A549 (cell line): ENCODE results near the gene DCXR. TPM values are rescaled to one million over a fixed set of nuclear protein-coding genes. Genes with fewer than 3 reads are reported as not detected.

Source experiments
- ATAC-seq, 2 experiments: fragments of 200-7000 bp in 1 of 2; fragments of >200 bp in 1 of 2; cut with Nextera tagmentation in 1 of 2; cut with Tn5 transposase in 1 of 2; 3 replicates each; pipeline versions ENCODE4 v1.8.0 to v1.9.1; 2018 to 2020; ENCODE audit warnings: mild to moderate bottlenecking in 1 of 2, moderate library complexity in 1 of 2
- CTCF ChIA-PET: fragments of 300-600 bp; sonication (Branson Sonifier 250); formaldehyde crosslinking; extraction: SDS; loops from one replicate; lab custom pipeline; 2021; ENCODE audit warnings: antibody characterized with exemption, inconsistent platforms; lab: Yijun Ruan, JAX
- POLR2A ChIA-PET: fragments of 350-600 bp; formaldehyde crosslinking; extraction: SDS; loops from one replicate; lab custom pipeline; 2021; ENCODE audit warnings: antibody characterized with exemption, inconsistent platforms; lab: Yijun Ruan, JAX
- DNase-seq, 2 experiments: peaks; one replicate each; pipeline versions ENCODE4 v3.0.0 to v3.0.0-alpha.2; 2011 to 2016; ENCODE audit warnings: low read depth in 1 of 2, low spot score in 1 of 2
- FAIRE-seq: peaks from 2 replicates; lab custom pipeline; 2011; peaks lifted over from hg19 to GRCh38; lab: Jason Lieb, UNC
- H3K27ac ChIP-seq, 2 experiments: fragments of >200 bp; sonication (Bioruptor Twin); formaldehyde crosslinking; 3 replicates each; pipeline ENCODE4 v1.5.1; 2016 to 2017
- H3K4me1 ChIP-seq: fragments of >200 bp; sonication (Bioruptor Twin); formaldehyde crosslinking; 3 replicates; pipeline ENCODE4 v1.6.1; 2016
- H3K4me2 ChIP-seq: fragments of >200 bp; sonication (Bioruptor Twin); formaldehyde crosslinking; 3 replicates; pipeline ENCODE4 v1.6.1; 2016
- H3K4me3 ChIP-seq: fragments of >200 bp; sonication (Bioruptor Twin); formaldehyde crosslinking; 3 replicates; pipeline ENCODE4 v1.5.1; 2016
- H3K9me3 ChIP-seq: fragments of >200 bp; sonication (Bioruptor Twin); formaldehyde crosslinking; 3 replicates; pipeline ENCODE4 v1.6.1; 2016
- BCL3 ChIP-seq: fragments of >200 bp; sonication (Bioruptor Twin); formaldehyde crosslinking; IDR thresholded peaks from 3 replicates; pipeline ENCODE4 v1.6.1; 2016
- CBX8 ChIP-seq: fragments of 200-600 bp; sonication (generic); IDR thresholded peaks from 2 replicates; pipeline ENCODE4 v1.6.1; 2016
- FOSB ChIP-seq: fragments of 250-450 bp; sonication (Bioruptor Pico); IDR thresholded peaks from 2 replicates; pipeline ENCODE4 v1.5.0; 2020; ENCODE audit warnings: mild to moderate bottlenecking, moderate library complexity
- FOSL2 ChIP-seq, 2 experiments: fragments of 450-650 bp in 1 of 2; fragments of >200 bp in 1 of 2; sonication (Bioruptor Twin) in 1 of 2; formaldehyde crosslinking; IDR thresholded peaks; 2 replicates each; pipeline versions ENCODE4 v1.5.0 to v1.6.1; 2016 to 2020; ENCODE audit warnings: mild to moderate bottlenecking in 1 of 2, moderate library complexity in 1 of 2
- HDAC2 ChIP-seq: fragments of 200-600 bp; sonication (generic); IDR thresholded peaks from 2 replicates; pipeline ENCODE4 v1.6.1; 2016
- HES2 ChIP-seq: fragments of >200 bp; sonication (Bioruptor Twin); formaldehyde crosslinking; IDR thresholded peaks from 2 replicates; pipeline ENCODE4 v1.6.1; 2016
- JUNB ChIP-seq: fragments of >200 bp; sonication (Bioruptor Twin); formaldehyde crosslinking; IDR thresholded peaks from 2 replicates; pipeline ENCODE4 v1.6.1; 2016
- KDM5A ChIP-seq: fragments of 200-600 bp; sonication (generic); IDR thresholded peaks from 2 replicates; pipeline ENCODE4 v1.6.1; 2016; ENCODE audit warnings: antibody characterized with exemption, mild to moderate bottlenecking
- MYC ChIP-seq: IDR thresholded peaks from 2 replicates; pipeline ENCODE4 v1.6.1; 2012; ENCODE audit warnings: mild to moderate bottlenecking, inconsistent platforms, low read length, improper control_type of control experiment, borderline replicate concordance
- POLR2A ChIP-seq: IDR thresholded peaks from 2 replicates; pipeline ENCODE4 v1.6.1; 2012; ENCODE audit warnings: mild to moderate bottlenecking, low read length
- RAD21 ChIP-seq, 2 experiments: fragments of >200 bp in 1 of 2; sonication (Bioruptor Twin) in 1 of 2; formaldehyde crosslinking in 1 of 2; IDR thresholded peaks in 1 of 2; conservative IDR thresholded peaks in 1 of 2; 2 replicates in 1 of 2; 3 replicates in 1 of 2; pipeline ENCODE4 v1.6.1; 2012 to 2018; ENCODE audit warnings: inconsistent platforms in 1 of 2
- RARB ChIP-seq: fragments of 250-450 bp; sonication (Bioruptor Pico); IDR thresholded peaks from 2 replicates; pipeline ENCODE4 v1.8.0; 2021; ENCODE audit warnings: mild to moderate bottlenecking, moderate library complexity
- RNF2 ChIP-seq: fragments of 200-600 bp; sonication (generic); IDR thresholded peaks from 2 replicates; pipeline ENCODE4 v1.6.1; 2016; ENCODE audit warnings: low read depth, mild to moderate bottlenecking, antibody characterized with exemption, moderate library complexity, borderline replicate concordance
- SMC3 ChIP-seq: fragments of >200 bp; sonication (Bioruptor Twin); formaldehyde crosslinking; IDR thresholded peaks from 3 replicates; pipeline ENCODE4 v1.6.1; 2018; ENCODE audit warnings: inconsistent platforms
- SREBF2 ChIP-seq: fragments of 450-650 bp; IDR thresholded peaks from 2 replicates; pipeline ENCODE4 v1.6.1; 2014; ENCODE audit warnings: mild to moderate bottlenecking, moderate library complexity
- TP53 ChIP-seq: fragments of 250-450 bp; sonication (Bioruptor Pico); IDR thresholded peaks from 2 replicates; pipeline ENCODE4 v1.5.0; 2021; ENCODE audit warnings: mild to moderate bottlenecking, moderate library complexity
- ZC3H11A ChIP-seq: fragments of 450-650 bp; IDR thresholded peaks from 2 replicates; pipeline ENCODE4 v1.6.1; 2014; ENCODE audit warnings: antibody characterized with exemption, mild to moderate bottlenecking
- WGBS: methylation state at CpG from one replicate; pipeline ENCODE4 v1.1.6; 2017; ENCODE audit errors: missing lambda C conversion rate; 5-methylcytosine and 5-hydroxymethylcytosine counted together
- polyA plus RNA-seq, 4 experiments: library from polyadenylated mRNA; depleted of rRNA in 3 of 4; stranded (reverse); fragments of >200 nt; fragmentation: RNase III in 1 of 4; extraction: RNeasy Plus Mini Kit Qiagen cat#74134 plus additional on column Dnase treatment in 1 of 4; gene quantifications; 2 replicates in 3 of 4; 3 replicates in 1 of 4; pipeline ENCODE4 v1.2.3, GENCODE V29; 2011 to 2017
- TF ChIP-seq, protein P1 (sequence below): fragments of 250-450 bp; sonication (Bioruptor Pico); IDR thresholded peaks from 2 replicates; pipeline ENCODE4 v1.5.0; 2020; ENCODE audit warnings: low read depth, mild to moderate bottlenecking, moderate library complexity
- TF ChIP-seq, protein P2 (sequence below): fragments of 450-650 bp; IDR thresholded peaks from 2 replicates; pipeline ENCODE4 v1.6.1; 2014; ENCODE audit warnings: antibody characterized with exemption
- TF ChIP-seq, protein P3 (sequence below): IDR thresholded peaks from 2 replicates; pipeline ENCODE4 v1.6.1; 2012; ENCODE audit warnings: low read depth, borderline replicate concordance
- TF ChIP-seq, protein P4 (sequence below): fragments of 200-600 bp; sonication (generic); IDR thresholded peaks from 2 replicates; pipeline ENCODE4 v1.6.1; 2016; ENCODE audit warnings: antibody characterized with exemption, mild to moderate bottlenecking, moderate library complexity

The DCXR gene
- polyA plus RNA-seq, 2 of the 4 experiments (the other 2 are of a cell fraction), result 39.3 to 70.7 TPM

GRCh38 chr17:82031885-82032627 is 5.4 kb downstream of the DCXR start (continued):
- TF ChIP-seq KDM5A (no peak), CBX8 (no peak), FOSB (no peak), ZC3H11A (no peak)

DNA sequence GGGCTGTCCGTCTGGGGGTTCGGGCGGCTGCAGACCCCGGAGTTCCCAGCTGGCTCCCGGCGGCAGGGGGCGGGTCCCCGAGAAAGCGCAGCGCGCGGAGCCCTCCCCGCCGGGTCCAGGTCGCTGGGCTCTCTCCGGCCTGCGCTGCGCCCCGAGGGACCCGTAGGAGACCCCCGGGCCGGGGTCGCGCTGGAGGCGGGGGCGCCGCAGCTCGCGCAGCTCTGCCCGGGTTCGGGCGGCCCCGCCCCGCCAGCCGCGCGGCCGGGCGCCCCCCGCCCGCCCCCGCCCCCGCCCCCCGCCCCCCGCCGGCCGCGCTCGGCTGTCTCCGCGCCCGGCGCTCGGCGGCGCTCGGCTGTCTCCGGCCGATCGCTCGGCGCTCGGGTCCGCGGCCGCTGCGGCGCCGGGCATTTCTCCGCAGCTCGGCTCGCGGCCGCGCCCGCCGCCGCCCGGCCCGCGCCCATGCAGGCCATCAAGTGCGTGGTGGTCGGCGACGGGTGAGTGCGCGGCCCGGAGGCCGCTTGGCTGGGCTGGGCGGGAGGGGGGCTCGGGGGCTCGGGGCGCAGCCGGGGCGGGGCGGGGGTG is 6.1 kb downstream of the DCXR start, which contains the start of gene RAC3:
Gene RAC3, plus strand, starts transcription at position 376 of the 582 bp plus-strand sequence. Its CDS starts 84 bp downstream, at position 460.
- H3K4me3 ChIP-seq, result peak within 1 kb of the TSS; percentile 66
- peak within 1 kb of the TSS; percentile 94 for H3K4me2 ChIP-seq
- H3K4me1 ChIP-seq, result peaks cover 6% of the 10 kb centered on the region; the same call in 2 of the 3 replicates
- CTCF ChIA-PET, result interaction anchor here (0.8 to 33.2 kb wide), 23 partner anchors 8 to 301 kb away, joined by 3 to 794 read pairs (median 17); partner anchors contain the start of genes DCXR, DUS1L, GPS1 and NOTUM
- 0% methylated on average over 18 of the region's 96 CpGs for WGBS
- H3K27ac ChIP-seq, result peak within 1 kb of the TSS; percentile 75 to 94
- ATAC-seq (peak; percentile 32 to 46), FAIRE-seq (no peak), DNase-seq (no peak)
- H3K9me3 ChIP-seq, result no peaks in the 10 kb centered on the region
- POLR2A ChIA-PET, result interaction anchor here (0.5 to 3.4 kb wide), 3 partner anchors 67 to 261 kb away, joined by 4 to 33 read pairs (median 5); partner anchors contain the start of gene FASN
- no peak for TF ChIP-seq FOSL2 (IDR thresholded peaks at IDR 0.05)
- no peak for TF ChIP-seq FOSL2 (CRISPR knock-in tag; IDR thresholded peaks at IDR 0.05)
- no peak for TF ChIP-seq JUNB
- TF ChIP-seq, protein P1, sequence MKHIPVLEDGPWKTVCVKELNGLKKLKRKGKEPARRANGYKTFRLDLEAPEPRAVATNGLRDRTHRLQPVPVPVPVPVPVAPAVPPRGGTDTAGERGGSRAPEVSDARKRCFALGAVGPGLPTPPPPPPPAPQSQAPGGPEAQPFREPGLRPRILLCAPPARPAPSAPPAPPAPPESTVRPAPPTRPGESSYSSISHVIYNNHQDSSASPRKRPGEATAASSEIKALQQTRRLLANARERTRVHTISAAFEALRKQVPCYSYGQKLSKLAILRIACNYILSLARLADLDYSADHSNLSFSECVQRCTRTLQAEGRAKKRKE (CRISPR knock-in tag), result no peak
- TF ChIP-seq, protein P2, sequence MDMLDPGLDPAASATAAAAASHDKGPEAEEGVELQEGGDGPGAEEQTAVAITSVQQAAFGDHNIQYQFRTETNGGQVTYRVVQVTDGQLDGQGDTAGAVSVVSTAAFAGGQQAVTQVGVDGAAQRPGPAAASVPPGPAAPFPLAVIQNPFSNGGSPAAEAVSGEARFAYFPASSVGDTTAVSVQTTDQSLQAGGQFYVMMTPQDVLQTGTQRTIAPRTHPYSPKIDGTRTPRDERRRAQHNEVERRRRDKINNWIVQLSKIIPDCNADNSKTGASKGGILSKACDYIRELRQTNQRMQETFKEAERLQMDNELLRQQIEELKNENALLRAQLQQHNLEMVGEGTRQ, result no peak
- no peak for TF ChIP-seq BCL3
- no peak for TF ChIP-seq HDAC2
- no peak for TF ChIP-seq RARB (CRISPR knock-in tag)
- TF ChIP-seq MYC, result no peak
- no peak for TF ChIP-seq HES2
- no peak for TF ChIP-seq SREBF2

DNA sequence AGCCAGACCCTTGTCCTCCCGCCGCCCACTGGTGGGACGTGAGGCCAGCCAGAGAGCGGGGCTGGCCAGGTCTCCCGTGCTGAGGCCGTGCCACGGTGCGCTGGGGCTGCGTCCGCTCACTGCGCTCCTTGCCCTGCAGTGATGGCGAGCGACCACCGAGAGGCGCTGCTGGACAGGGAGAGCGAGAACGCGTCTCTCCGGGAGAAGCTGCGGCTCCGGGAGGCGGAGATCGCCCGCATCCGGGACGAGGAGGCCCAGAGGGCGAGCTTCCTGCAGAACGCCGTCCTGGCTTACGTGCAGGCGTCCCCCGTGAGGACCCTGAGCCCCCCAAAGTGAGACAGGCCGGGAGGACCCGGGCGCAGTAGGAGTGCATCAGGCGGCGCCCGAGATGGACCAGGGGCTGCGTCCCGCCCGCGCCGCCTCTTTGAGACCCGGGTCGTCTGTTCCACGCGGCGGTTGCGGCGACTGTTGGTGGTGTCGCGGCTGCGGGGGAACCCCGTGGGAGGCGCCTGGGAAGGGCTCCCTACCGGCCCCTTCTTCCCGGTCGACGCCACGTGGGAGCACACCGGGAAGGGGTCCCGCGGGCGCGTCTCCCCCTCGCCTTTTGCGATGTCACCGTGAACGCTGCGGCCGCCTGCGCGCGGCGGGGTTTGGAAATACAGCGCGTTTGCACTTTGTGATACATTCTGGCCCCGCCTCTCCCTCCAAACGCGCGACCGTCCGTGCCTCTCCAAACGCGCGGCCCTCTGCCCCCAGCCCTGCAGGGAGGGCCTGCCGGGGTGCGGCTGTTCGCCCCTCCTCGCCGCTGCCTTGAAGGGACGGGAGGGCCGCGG is 6.8 kb downstream of the DCXR start:
- H3K4me3 ChIP-seq, result peak overlapping the region; percentile 66
- DNase-seq, result peak; percentile 92 to 93
- POLR2A ChIA-PET, result interaction anchor here (0.6 to 3.4 kb wide), 9 partner anchors 27 to 206 kb away, joined by 3 to 33 read pairs (median 3); partner anchors contain the start of genes FASN and MAFG
- WGBS, result 3% methylated on average over 45 of the region's 94 CpGs
- ATAC-seq, result peak; percentile 62 to 88
- peak overlapping the region; percentile 94 for H3K4me2 ChIP-seq
- peaks cover 5% of the 10 kb centered on the region; the same call in 1 of the 3 replicates for H3K4me1 ChIP-seq
- CTCF ChIA-PET, result interaction anchor here (0.6 to 33.2 kb wide), 100 partner anchors 9 to 818 kb away, joined by 3 to 794 read pairs (median 5); partner anchors contain the start of genes DCXR, DUS1L, GPS1 and MAFG
- H3K27ac ChIP-seq, result peak overlapping the region; percentile 75 to 94
- H3K9me3 ChIP-seq, result no peaks in the 10 kb centered on the region
- FAIRE-seq, result peak; percentile 84
- peak; percentile 65; the same call in 1 of the 2 replicates for TF ChIP-seq TP53
- TF ChIP-seq POLR2A, result peak; percentile 31; the same call in 1 of the 2 replicates
- peak; percentile 65 for TF ChIP-seq SMC3
- TF ChIP-seq, protein P3, sequence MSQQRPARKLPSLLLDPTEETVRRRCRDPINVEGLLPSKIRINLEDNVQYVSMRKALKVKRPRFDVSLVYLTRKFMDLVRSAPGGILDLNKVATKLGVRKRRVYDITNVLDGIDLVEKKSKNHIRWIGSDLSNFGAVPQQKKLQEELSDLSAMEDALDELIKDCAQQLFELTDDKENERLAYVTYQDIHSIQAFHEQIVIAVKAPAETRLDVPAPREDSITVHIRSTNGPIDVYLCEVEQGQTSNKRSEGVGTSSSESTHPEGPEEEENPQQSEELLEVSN, result peak; percentile 74; the same call in 1 of the 2 replicates
- TF ChIP-seq, protein P4, sequence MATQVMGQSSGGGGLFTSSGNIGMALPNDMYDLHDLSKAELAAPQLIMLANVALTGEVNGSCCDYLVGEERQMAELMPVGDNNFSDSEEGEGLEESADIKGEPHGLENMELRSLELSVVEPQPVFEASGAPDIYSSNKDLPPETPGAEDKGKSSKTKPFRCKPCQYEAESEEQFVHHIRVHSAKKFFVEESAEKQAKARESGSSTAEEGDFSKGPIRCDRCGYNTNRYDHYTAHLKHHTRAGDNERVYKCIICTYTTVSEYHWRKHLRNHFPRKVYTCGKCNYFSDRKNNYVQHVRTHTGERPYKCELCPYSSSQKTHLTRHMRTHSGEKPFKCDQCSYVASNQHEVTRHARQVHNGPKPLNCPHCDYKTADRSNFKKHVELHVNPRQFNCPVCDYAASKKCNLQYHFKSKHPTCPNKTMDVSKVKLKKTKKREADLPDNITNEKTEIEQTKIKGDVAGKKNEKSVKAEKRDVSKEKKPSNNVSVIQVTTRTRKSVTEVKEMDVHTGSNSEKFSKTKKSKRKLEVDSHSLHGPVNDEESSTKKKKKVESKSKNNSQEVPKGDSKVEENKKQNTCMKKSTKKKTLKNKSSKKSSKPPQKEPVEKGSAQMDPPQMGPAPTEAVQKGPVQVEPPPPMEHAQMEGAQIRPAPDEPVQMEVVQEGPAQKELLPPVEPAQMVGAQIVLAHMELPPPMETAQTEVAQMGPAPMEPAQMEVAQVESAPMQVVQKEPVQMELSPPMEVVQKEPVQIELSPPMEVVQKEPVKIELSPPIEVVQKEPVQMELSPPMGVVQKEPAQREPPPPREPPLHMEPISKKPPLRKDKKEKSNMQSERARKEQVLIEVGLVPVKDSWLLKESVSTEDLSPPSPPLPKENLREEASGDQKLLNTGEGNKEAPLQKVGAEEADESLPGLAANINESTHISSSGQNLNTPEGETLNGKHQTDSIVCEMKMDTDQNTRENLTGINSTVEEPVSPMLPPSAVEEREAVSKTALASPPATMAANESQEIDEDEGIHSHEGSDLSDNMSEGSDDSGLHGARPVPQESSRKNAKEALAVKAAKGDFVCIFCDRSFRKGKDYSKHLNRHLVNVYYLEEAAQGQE, result no peak
- 0 out of 3 replicates have a peak, but pooled peaks have one; percentile 41 for TF ChIP-seq BCL3
- TF ChIP-seq RAD21 (conservative IDR thresholded peaks at IDR 0.05 in 1 of 2, IDR thresholded peaks at IDR 0.05 in 1 of 2), result peak; percentile 80 to 91
- peak; percentile 95; the same call in 1 of the 2 replicates for TF ChIP-seq RNF2
